Activated naive CD4-positive, alpha-beta T cell treated with anti-CD3 and anti-CD28 coated beads, Interleukin-2, amount 10 ng/mL, durations not matched to agents 7 days and 5 days (primary cell): ENCODE data around the gene ZDHHC7.
A peak's percentile ranks its signal among the peaks of the same experiment; 100 is the strongest.

Experiments used
- CTCF ChIA-PET: fragments of 350-600 bp; sonication (Branson Sonifier 250); formaldehyde crosslinking; loops from one replicate; lab custom pipeline; 2021; ENCODE audit warnings: antibody characterized with exemption; lab: Charles Lee
- DNase-seq: peaks from one replicate; pipeline ENCODE4 v3.0.0-alpha.2; 2020
- H3K27ac Mint-ChIP-seq: one replicate; pipeline ENCODE4 v1.8.0; 2021; ENCODE audit warnings: mild to moderate bottlenecking, moderate library complexity, mixed read lengths
- H3K27me3 Mint-ChIP-seq: one replicate; pipeline ENCODE4 v1.8.0; 2021; ENCODE audit warnings: mild to moderate bottlenecking, mixed read lengths
- H3K36me3 Mint-ChIP-seq: one replicate; pipeline ENCODE4 v1.8.0; 2021; ENCODE audit warnings: mixed read lengths
- H3K4me1 Mint-ChIP-seq: one replicate; pipeline ENCODE4 v1.8.0; 2021; ENCODE audit warnings: mixed read lengths
- H3K4me3 Mint-ChIP-seq: one replicate; pipeline ENCODE4 v1.8.0; 2021; ENCODE audit warnings: mild to moderate bottlenecking, moderate library complexity, mixed read lengths
- H3K9me3 Mint-ChIP-seq: one replicate; pipeline ENCODE4 v1.8.0; 2021; ENCODE audit warnings: mixed read lengths

Gene ZDHHC7

DNA sequence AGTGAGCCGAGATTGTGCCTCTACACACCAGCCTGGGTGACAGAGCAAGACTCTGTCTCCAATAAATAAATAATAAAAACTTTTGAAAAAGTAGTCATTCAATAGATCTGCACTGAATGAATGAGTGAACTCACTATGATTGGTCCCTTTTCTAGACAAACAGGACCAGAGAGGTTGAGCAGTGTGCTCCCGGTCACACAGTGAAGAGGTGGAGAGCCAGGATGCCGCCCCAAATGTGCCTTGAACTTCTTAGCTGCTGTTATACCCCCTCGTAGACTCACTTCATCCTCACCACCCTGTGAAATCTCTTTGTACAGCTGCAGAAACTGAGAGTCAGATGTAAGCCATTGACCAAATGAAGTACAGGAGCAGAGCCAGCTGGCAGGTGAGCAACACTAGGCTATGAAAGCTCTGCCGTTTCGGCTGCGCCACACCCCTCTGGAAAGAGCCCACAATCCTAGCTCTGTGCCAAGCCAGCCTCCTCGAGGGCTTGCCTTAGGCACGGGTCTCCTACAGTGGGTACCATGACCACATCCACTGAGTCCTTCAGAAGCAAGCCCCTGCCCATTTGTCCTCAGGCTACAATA is 8.4 kb upstream of the ZDHHC7 start:
- CTCF ChIA-PET: no interaction called here
- H3K4me1 Mint-ChIP-seq: peaks cover 13% of the 10 kb centered on the region
- no peaks in the 10 kb centered on the region for H3K9me3 Mint-ChIP-seq
- H3K27me3 Mint-ChIP-seq: peaks cover 41% of the 10 kb centered on the region
- no peak for DNase-seq
- H3K4me3 Mint-ChIP-seq: no peak overlapping the region
- H3K27ac Mint-ChIP-seq: no peak overlapping the region
- H3K36me3 Mint-ChIP-seq: no peaks in the 10 kb centered on the region

DNA sequence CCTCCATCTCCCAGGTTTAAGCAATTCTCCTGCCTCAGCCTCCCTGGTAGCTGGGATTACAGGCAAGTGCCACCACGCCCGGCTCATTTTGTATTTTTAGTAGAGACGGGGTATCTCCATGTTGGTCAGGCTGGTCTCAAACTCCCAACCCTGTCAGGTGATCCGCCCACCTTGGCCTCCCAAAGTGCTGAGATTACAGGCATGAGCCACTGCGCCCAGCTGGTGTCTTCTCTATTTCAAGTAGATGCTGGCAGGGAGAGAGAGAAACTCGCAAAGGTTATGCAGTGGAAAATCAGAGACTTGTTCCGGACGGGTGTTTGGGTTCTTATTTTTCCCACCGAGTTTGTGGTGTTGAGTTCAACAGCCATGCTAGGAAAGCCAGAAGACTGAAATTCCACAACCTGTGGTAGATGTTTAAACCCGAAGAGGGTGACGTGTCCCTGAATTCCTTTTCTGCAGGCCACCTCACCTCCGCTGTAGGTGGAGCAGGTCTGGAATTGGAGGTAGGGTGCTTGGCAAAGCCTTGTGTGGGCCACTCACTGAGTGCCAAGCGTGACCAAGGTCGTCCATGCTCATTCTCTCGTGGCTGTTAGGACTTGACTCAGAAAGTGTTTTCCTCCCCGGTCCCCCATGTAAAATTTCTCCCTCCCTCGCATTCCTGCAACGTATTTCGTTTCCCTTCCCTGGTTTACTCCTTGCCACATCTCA is 7.3 kb upstream of the ZDHHC7 start:
- H3K36me3 Mint-ChIP-seq: no peaks in the 10 kb centered on the region
- H3K27me3 Mint-ChIP-seq: peaks cover 40% of the 10 kb centered on the region
- no peak overlapping the region for H3K4me3 Mint-ChIP-seq
- CTCF ChIA-PET: no interaction called here
- no peak for DNase-seq
- H3K9me3 Mint-ChIP-seq: no peaks in the 10 kb centered on the region
- peaks cover 13% of the 10 kb centered on the region for H3K4me1 Mint-ChIP-seq
- H3K27ac Mint-ChIP-seq: no peak overlapping the region

DNA sequence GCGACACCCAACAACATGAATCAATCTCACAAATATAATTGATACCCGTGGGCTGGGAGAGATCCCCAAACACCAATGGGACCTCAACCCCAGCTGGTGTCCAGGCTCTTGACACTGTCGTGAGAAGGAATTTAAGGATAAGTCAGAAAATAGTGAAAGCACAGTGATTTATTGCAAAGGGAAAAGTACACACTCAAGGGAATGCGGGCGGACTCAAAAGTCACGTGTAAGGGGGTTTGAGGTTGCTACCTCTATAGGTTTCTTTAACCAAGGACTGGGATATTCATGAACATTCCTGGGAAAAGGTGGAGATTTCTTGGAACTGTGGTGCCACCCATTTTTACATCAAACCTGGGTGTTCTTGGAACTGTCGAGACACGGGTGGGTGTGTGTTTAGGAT is 6.3 kb upstream of the ZDHHC7 start:
- Mint-ChIP-seq H3K4me3 (no peak overlapping the region), H3K27ac (no peak overlapping the region), H3K9me3 (no peaks in the 10 kb centered on the region), H3K4me1 (peaks cover 13% of the 10 kb centered on the region), H3K36me3 (no peaks in the 10 kb centered on the region), H3K27me3 (peaks cover 40% of the 10 kb centered on the region)
- DNase-seq: no peak
- CTCF ChIA-PET: no interaction called here

DNA sequence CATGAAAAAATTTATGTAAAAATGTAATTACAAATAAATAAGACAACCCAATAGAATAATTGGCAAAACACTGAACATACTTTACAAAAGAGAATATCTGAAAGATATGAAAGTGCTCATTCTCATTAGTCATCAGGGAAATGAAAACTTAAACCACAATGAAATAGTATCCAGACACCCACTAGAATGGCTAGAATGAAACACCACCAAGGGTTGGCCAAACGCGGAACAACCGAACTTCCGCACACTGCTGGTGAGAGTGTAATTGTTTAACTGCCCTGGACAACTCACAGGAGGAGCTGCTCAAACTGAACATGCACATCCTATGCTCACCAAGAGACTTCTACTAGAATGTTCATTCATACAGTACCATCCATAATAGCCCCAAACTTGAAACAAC is 5.8 kb upstream of the ZDHHC7 start:
- Mint-ChIP-seq H3K9me3 (no peaks in the 10 kb centered on the region), H3K4me3 (no peak overlapping the region)
- CTCF ChIA-PET: no interaction called here

DNA sequence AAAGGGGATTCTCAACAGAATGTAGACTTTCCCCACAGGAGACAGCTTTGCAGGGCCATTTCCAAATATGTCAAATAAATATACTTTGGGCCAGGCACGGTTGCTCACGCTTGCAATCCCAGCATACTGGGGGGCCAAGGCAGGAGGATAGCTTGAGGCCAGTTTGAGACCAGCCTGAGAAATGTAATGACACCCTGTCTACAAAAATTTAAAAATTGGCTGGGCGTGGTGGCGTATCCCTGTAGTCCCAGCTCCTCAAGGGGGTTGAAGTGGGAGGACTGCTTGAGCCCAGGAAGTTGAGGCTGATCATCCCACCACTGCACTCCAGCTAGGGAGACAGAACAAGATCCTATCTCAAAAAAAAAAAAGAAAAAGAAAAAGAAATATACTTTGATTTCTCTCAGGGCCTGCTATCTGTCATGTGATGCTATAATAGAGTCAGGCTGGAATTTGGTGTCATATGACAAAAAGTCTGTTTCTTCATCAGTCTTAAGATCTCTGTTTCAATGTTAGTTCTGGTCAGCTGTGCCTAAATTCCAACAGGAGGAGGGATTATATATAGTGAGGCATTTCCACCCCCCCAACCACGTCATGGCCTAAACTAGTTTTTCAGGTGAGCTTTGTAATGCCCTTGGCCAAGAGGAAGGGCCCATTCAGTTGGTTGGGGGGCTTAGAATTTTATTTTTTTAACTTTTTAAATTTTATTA is 4.3 kb upstream of the ZDHHC7 start:
- Mint-ChIP-seq H3K9me3 (no peaks in the 10 kb centered on the region), H3K36me3 (peaks cover 7% of the 10 kb centered on the region), H3K4me3 (no peak overlapping the region), H3K27ac (no peak overlapping the region), H3K4me1 (peaks cover 23% of the 10 kb centered on the region), H3K27me3 (peaks cover 38% of the 10 kb centered on the region)
- DNase-seq: no peak
- CTCF ChIA-PET: interaction anchor here (0.6 to 1.5 kb wide), 4 partner anchors 12 to 260 kb away, joined by 3 to 5 read pairs (median 4); partner anchors contain the start of gene KIAA0513

More for the DNA sequence above, 5.8 kb upstream of the ZDHHC7 start:
- Mint-ChIP-seq H3K27ac (no peak overlapping the region), H3K36me3 (no peaks in the 10 kb centered on the region), H3K27me3 (peaks cover 40% of the 10 kb centered on the region), H3K4me1 (peaks cover 15% of the 10 kb centered on the region)
- DNase-seq: no peak

DNA sequence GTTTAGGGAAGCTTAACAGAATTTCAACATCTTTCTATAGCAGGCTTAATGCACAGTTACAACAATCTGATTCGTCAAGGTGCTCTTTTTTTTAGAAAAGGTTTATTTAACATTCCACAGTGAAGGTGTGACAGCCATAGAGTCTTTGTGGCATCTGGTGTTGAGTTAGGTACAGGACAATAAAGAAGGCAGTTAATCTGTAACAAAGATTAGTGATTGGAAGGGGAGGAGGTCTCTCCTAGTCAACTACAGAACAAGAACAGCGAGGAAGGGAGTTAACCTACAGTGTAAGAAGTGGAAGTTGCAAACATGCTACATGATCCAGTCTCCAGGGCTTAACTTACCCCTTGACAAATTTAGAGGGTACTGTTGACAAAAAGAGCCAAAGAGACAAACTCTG is 3.0 kb upstream of the ZDHHC7 start:
- H3K9me3 Mint-ChIP-seq: no peaks in the 10 kb centered on the region
- CTCF ChIA-PET: no interaction called here
- H3K4me1 Mint-ChIP-seq: peaks cover 35% of the 10 kb centered on the region
- H3K4me3 Mint-ChIP-seq: no peak overlapping the region
- no peak for DNase-seq
- peaks cover 8% of the 10 kb centered on the region for H3K36me3 Mint-ChIP-seq
- H3K27ac Mint-ChIP-seq: no peak overlapping the region
- peaks cover 32% of the 10 kb centered on the region for H3K27me3 Mint-ChIP-seq

DNA sequence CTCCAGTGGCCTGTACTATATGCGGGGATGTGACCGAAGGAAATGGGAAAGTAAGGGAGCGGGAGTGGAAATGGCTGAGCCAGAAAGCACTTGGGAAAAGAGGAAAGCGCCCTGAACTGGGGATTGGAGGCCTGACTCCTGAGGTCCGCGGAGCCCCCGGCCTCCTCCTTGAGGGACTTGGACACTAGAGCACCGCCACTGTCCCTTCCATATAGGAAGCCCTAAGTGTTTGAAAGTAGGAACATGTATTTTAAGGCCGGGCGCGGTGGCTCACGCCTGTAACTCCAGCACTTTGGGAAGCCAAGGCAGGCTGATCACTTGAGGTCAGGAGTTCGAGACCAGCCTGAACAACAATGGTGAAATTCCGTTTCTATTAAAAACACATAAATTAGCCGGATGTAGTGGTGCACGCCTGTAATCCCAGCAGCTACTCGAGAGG is 530 bp upstream of the ZDHHC7 start:
- no peaks in the 10 kb centered on the region for H3K9me3 Mint-ChIP-seq
- H3K36me3 Mint-ChIP-seq: peaks cover 12% of the 10 kb centered on the region
- peaks cover 40% of the 10 kb centered on the region for H3K4me1 Mint-ChIP-seq
- H3K27me3 Mint-ChIP-seq: peaks cover 21% of the 10 kb centered on the region
- CTCF ChIA-PET: interaction anchor here (0.7 to 1.4 kb wide), 2 partner anchors 44 to 75 kb away, joined by 3 to 5 read pairs; no protein-coding TSS in a partner anchor
- DNase-seq: no peak
- peak overlapping the region; percentile 90 for H3K4me3 Mint-ChIP-seq
- peak overlapping the region; percentile 96 for H3K27ac Mint-ChIP-seq

DNA sequence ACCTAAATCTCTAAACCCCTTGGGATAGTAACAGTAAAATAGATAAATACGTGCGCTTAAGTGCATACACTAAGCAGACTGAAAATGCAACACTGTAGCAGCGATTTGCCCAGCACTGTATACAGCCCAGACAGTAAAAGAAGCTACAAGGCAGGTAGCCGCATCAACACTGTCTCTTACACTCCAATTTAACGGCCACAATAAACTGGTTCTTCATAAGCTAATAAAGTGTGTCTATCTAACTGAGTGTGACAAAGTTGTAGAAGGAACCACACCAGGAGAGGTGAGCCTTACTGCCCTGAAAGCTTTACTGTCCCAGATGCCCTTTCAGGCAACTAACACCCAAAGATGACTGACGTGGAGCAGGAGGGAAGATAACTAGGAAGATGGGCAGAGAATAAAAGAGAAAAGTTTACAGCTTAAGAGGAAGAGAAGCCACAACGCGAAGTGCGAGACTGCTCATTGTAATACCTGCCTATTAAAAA is 847 bp downstream of the ZDHHC7 start:
- no peaks in the 10 kb centered on the region for H3K9me3 Mint-ChIP-seq
- peaks cover 18% of the 10 kb centered on the region for H3K36me3 Mint-ChIP-seq
- H3K27me3 Mint-ChIP-seq: peaks cover 15% of the 10 kb centered on the region
- H3K27ac Mint-ChIP-seq: peak overlapping the region; percentile 97
- CTCF ChIA-PET: interaction anchor here (0.8 to 1.7 kb wide), 4 partner anchors 9 to 104 kb away, joined by 3 to 8 read pairs (median 4); no protein-coding TSS in a partner anchor
- H3K4me1 Mint-ChIP-seq: peaks cover 42% of the 10 kb centered on the region
- no peak for DNase-seq
- H3K4me3 Mint-ChIP-seq: peak overlapping the region; percentile 97

DNA sequence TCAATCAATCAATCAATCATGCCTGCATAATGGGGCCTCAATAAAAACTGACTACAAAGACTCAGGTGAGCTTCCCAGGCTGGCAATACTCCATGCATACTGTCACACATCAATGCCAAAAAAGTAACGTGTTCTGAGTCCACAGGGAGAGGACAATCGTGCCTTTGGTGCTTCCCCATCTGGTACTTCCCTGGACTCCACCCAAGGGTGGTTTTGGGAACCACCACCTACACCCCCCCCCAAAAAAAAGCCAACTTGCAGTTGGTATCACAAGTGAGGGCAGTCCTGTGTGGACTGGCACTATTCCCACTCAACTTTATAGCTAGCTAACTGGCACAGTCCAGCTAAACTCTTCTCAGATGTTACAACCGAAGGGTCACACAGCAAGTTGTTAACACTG is 3.1 kb downstream of the ZDHHC7 start:
- Mint-ChIP-seq H3K4me1 (peaks cover 58% of the 10 kb centered on the region), H3K9me3 (no peaks in the 10 kb centered on the region), H3K27me3 (peaks cover 5% of the 10 kb centered on the region), H3K36me3 (peaks cover 18% of the 10 kb centered on the region), H3K4me3 (no peak overlapping the region), H3K27ac (no peak overlapping the region)
- CTCF ChIA-PET: no interaction called here
- DNase-seq: no peak

DNA sequence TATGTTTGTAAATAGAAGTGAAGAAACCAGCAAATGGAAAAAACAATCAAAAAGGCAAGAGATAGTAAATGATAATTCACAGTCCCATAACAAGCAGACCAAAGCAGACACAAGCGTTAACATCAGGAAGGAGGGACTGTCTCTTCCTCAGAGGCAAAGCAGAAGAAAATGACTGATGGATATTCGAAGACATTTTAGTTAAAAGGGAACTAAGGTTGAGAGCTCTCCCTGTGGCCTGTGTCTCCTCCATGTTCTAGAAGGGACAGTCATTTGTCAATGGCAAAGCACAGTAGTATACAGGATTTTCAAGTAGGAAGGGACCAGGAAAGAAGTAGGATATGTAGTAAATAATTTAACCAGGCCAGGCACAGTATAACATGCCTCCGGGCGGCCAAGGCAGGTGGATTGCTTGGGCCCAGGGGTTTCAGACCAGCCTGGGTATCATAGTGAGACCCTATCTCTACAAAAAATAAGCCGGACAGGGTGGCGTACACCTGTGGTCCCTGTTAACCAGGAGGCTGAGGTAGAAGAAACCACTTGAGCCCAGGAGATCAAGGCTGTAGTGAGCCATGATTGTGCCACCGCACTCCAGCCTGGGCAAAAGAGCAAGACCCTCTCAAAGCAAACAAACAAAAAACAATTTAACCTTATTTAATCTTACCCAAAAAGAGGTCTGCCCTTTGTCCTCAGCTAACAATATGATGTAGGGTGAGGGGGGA is 3.7 kb downstream of the ZDHHC7 start:
- Mint-ChIP-seq H3K27ac (no peak overlapping the region), H3K4me1 (peaks cover 63% of the 10 kb centered on the region), H3K36me3 (peaks cover 20% of the 10 kb centered on the region), H3K9me3 (no peaks in the 10 kb centered on the region), H3K4me3 (no peak overlapping the region), H3K27me3 (peaks cover 5% of the 10 kb centered on the region)
- CTCF ChIA-PET: no interaction called here
- no peak for DNase-seq

DNA sequence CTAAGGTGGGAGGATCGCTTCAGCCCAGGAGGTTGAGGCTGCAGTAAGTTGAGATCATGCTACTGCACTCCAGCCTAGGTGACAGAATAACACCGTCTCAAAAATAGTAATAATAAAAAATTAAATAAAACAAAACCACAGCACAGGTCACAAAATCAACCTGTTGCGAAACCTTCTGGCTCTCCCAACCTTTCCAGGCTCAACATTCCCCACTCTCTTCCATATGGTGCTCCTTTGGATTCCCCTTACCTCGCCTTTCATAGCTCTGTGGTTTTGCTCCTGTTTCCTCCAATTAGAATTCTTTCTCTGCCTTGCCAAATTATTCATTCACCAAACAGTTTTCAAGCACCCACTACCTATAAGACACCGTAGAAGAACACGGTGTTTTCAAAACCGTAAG is 4.7 kb downstream of the ZDHHC7 start:
- Mint-ChIP-seq H3K27me3 (peaks cover 4% of the 10 kb centered on the region), H3K4me1 (peaks cover 63% of the 10 kb centered on the region), H3K9me3 (no peaks in the 10 kb centered on the region), H3K4me3 (no peak overlapping the region), H3K27ac (no peak overlapping the region), H3K36me3 (peaks cover 22% of the 10 kb centered on the region)
- DNase-seq: no peak
- CTCF ChIA-PET: no interaction called here

DNA sequence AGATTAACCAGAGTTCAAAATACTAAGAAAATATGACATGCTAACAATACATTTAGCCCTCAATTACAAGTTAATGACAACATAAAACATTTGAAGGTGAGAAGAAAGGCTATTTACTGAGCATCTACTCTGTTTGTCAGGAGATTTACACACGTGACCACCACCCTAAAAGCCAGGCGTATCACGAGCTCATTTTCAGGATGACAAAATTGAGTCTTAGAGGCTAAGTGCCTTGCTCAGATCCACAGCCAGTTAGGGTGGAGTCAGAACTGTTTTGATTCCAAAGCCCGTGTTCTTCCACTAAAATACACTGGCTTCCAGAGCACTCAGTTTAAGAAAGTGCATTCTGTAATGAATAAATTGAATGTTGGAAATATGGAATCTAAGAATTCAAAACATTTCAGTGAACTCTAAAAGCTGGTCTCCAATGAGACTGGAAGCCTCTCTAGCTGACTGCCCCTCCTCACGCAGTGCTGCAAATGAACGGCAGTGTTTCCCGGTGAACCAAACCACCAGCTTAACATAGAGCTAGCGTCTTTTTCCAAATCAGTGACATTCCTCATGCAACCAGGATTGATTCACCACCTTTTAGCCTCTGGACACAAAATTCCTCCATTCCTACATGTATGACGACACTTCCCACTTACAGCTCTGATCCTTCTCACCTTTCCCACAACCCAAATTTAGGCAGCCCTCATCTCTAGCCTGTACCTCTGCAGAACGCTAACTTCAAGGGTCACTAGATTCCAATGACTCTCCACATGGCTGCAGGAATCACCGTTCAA is 5.9 kb downstream of the ZDHHC7 start:
- Mint-ChIP-seq H3K4me3 (no peak overlapping the region), H3K9me3 (no peaks in the 10 kb centered on the region), H3K27me3 (no peaks in the 10 kb centered on the region), H3K36me3 (peaks cover 16% of the 10 kb centered on the region), H3K4me1 (peaks cover 61% of the 10 kb centered on the region), H3K27ac (no peak overlapping the region)
- CTCF ChIA-PET: no interaction called here
- DNase-seq: no peak

DNA sequence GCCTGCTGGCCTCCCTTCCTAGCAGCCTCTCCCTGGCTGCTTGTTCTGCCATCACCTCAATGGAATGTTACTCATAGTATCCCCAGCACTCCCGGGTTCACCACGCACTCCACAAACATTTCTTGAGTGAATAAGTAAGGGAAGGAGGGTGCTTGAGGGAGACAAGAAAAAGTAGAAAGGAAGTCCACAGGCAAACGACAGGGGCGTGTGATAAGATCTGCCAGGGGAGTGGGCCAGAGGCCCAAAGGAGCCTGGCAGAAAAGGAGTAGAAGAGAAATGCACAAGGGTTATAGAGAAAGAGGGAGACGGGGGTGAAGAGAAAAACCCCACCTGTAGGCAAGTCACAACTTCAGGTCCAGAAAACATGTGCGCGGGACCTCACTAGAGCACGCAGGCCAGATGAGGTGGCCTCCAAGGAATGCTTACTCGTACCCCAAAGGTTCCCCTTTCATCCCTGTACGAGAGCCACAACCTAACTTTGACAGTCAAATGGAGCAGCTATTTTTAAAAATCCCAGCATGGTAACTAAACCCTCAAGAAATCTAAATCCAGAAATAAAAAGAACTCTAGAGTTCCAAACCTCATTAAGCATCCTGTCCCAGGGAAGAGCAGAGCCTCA is 6.6 kb downstream of the ZDHHC7 start:
- CTCF ChIA-PET: no interaction called here
- DNase-seq: no peak
- Mint-ChIP-seq H3K36me3 (peaks cover 16% of the 10 kb centered on the region), H3K9me3 (no peaks in the 10 kb centered on the region), H3K4me1 (peaks cover 53% of the 10 kb centered on the region), H3K4me3 (no peak overlapping the region), H3K27ac (no peak overlapping the region), H3K27me3 (no peaks in the 10 kb centered on the region)
